Spleen (tissue), 11 donors: ENCODE data around the gene PRR4. TPM values are rescaled to one million over a fixed set of nuclear protein-coding genes. Genes with fewer than 3 reads are reported as not detected.

Experiments used
- DNase-seq: peaks from one replicate; pipeline ENCODE4 v3.0.0-alpha.2; 2020
- H3K27ac ChIP-seq, 8 donors: fragments of 200-600 bp; sonication (generic) in 7 of 8; 1 replicate in 4 of 8; 2 replicates in 4 of 8; pipeline versions ENCODE4 v1.5.0 to v1.8.0; 2016 to 2021; ENCODE audit warnings: inconsistent platforms in 4 of 8, mild to moderate bottlenecking in 4 of 8, moderate library complexity in 1 of 8
- H3K27me3 ChIP-seq, 7 donors: fragments of 200-600 bp; sonication (generic) in 6 of 7; replicated peaks in 1 of 7; 1 replicate in 4 of 7; 2 replicates in 3 of 7; pipeline versions ENCODE4 v1.5.0 to v1.8.0; 2016 to 2021; ENCODE audit warnings: inconsistent platforms in 3 of 7, mild to moderate bottlenecking in 1 of 7
- H3K36me3 ChIP-seq, 6 donors: fragments of 200-600 bp; sonication (generic) in 5 of 6; 1 replicate in 4 of 6; 2 replicates in 2 of 6; pipeline versions ENCODE4 v1.5.0 to v1.8.0; 2016 to 2021; ENCODE audit warnings: inconsistent platforms in 2 of 6
- H3K4me1 ChIP-seq, 6 donors: fragments of 200-600 bp; sonication (generic) in 5 of 6; 1 replicate in 3 of 6; 2 replicates in 3 of 6; pipeline versions ENCODE4 v1.5.0 to v1.8.0; 2016 to 2021; ENCODE audit warnings: inconsistent platforms in 3 of 6
- H3K4me3 ChIP-seq, 8 donors: fragments of 200-600 bp; sonication (generic) in 7 of 8; 1 replicate in 4 of 8; 2 replicates in 4 of 8; pipeline versions ENCODE4 v1.5.0 to v1.8.0; 2016 to 2021; ENCODE audit warnings: inconsistent platforms in 4 of 8, mild to moderate bottlenecking in 4 of 8, moderate library complexity in 2 of 8
- H3K9me3 ChIP-seq, 8 donors: fragments of 200-600 bp; sonication (generic) in 7 of 8; 1 replicate in 4 of 8; 2 replicates in 4 of 8; pipeline versions ENCODE4 v1.5.0 to v1.8.0; 2016 to 2021; ENCODE audit warnings: inconsistent platforms in 4 of 8
- CTCF ChIP-seq, 11 experiments: fragments of 200-600 bp in 7 of 11; fragments of 450-650 bp in 4 of 11; sonication (generic) in 4 of 11; IDR thresholded peaks in 8 of 11; conservative IDR thresholded peaks in 3 of 11; 1 replicate in 7 of 11; 2 replicates in 4 of 11; pipeline versions ENCODE4 v1.4.0 to v1.8.0; 2016 to 2021; ENCODE audit warnings: antibody characterized with exemption in 11 of 11, inconsistent platforms in 4 of 11, mild to moderate bottlenecking in 1 of 11
- POLR2A ChIP-seq, 3 donors: fragments of 450-650 bp; IDR thresholded peaks; one replicate each; pipeline ENCODE4 v1.5.1; 2017; ENCODE audit warnings: antibody characterized with exemption in 3 of 3, mild to moderate bottlenecking in 1 of 3
- POLR2AphosphoS5 ChIP-seq, 3 donors: sonication (generic); formaldehyde crosslinking; IDR thresholded peaks; one replicate each; pipeline ENCODE4 v1.5.1; 2017; ENCODE audit warnings: antibody characterized with exemption in 3 of 3
- WGBS, 5 donors: extraction: QIAGEN DNeasy Blood & Tissue Kit in 3 of 5; methylation state at CpG; one replicate each; pipeline versions ENCODE4 v1.1.5 to v1.1.7; 2013 to 2018; 5-methylcytosine and 5-hydroxymethylcytosine counted together
- intact Hi-C: fragments of 100-400 bp; cut with DNase I; formaldehyde crosslinking; loops from one replicate; pipeline ENCODE4 v1.15.0; 2023; ENCODE audit warnings: low total_unique reads
- polyA plus RNA-seq, 3 donors: library from polyadenylated mRNA; stranded (reverse); fragments of 200-250 nt; gene quantifications; one replicate each; pipeline ENCODE4 v1.2.1, GENCODE V29; 2013
- total RNA-seq, 7 donors: library from RNA; depleted of rRNA in 3 of 7; stranded (reverse); fragments of >200 nt in 3 of 7; fragmentation: NEBNext Ultra II Directional in 4 of 7; extraction: Animal tissue kit (Norgen Biotek cat#: 25700) in 4 of 7; gene quantifications; one replicate each; pipeline versions ENCODE4 v1.1.0 to v1.2.1, GENCODE V29; 2016 to 2021
- donor health status: healthy with polysubstance abuse.
- donor health status: DM: no; HTN: no; CAD: no; lungs with moderate emphysema.
- donor health status: DM: no; HTN: no; CAD: no.
- donor health status: Bipolar disorder and iron deficiency.
- donor health status: healthy.
- donor health status: DM: no; HTN: no; CAD: no.
- donor health status: DM: yes; HTN: yes; CAD: no.

PRR4 gene
- total and polyA plus RNA-seq, 10 donors, result 1.2 to 12.0 (median 3.8) TPM

GRCh38 chr12:10851243-10851858, 2.1 kb upstream of the PRR4 start:
- intact Hi-C loops, result no loop called here
- Histone ChIP-seq H3K36me3 (peaks cover 0 to 55% (median 7%) of the 10 kb centered on the region in 6 donors), H3K27me3 (no peaks in the 10 kb centered on the region), H3K4me3 (no peak overlapping the region), H3K27ac (no peak overlapping the region), H3K9me3 (peaks cover 3 to 13% (median 11%) of the 10 kb centered on the region in 8 donors), H3K4me1 (no peaks in the 10 kb centered on the region)
- no peak for DNase-seq
- TF ChIP-seq POLR2AphosphoS5 (IDR thresholded peaks at IDR 0.05) (no peak), CTCF (IDR thresholded peaks at IDR 0.05 in 8 of 11, conservative IDR thresholded peaks at IDR 0.05 in 3 of 11) (no peak), POLR2A (IDR thresholded peaks at IDR 0.05) (no peak)
- 86 to 92% (median 86%) methylated on average over 4 of the region's 4 CpGs for WGBS, 5 donors

- Histone ChIP-seq H3K4me1 (no peaks in the 10 kb centered on the region), H3K27me3 (no peaks in the 10 kb centered on the region), H3K36me3 (peaks cover 0 to 48% (median 4%) of the 10 kb centered on the region in 6 donors), H3K4me3 (no peak overlapping the region), H3K27ac (no peak overlapping the region), H3K9me3 (no peaks in the 10 kb centered on the region)
- TF ChIP-seq POLR2AphosphoS5 (IDR thresholded peaks at IDR 0.05) (no peak), CTCF (IDR thresholded peaks at IDR 0.05 in 8 of 11, conservative IDR thresholded peaks at IDR 0.05 in 3 of 11) (no peak), POLR2A (IDR thresholded peaks at IDR 0.05) (no peak)
- 41 to 70% (median 44%) methylated on average over 2 of the region's 2 CpGs for WGBS, 5 donors
- intact Hi-C loops, result no loop called here
- DNase-seq, result no peak
Observed at GRCh38 chr12:10847744-10848143, 1.5 kb downstream of the PRR4 start.

GRCh38 chr12:10842862-10843261, 6.4 kb downstream of the PRR4 start:
- 68 to 98% (median 97%) methylated on average over 2 of the region's 2 CpGs for WGBS, 5 donors
- peaks cover 0 to 28% (median 3%) of the 10 kb centered on the region in 6 donors for H3K36me3 ChIP-seq
- DNase-seq, result no peak
- no peaks in the 10 kb centered on the region for H3K9me3 ChIP-seq
- no peak overlapping the region for H3K4me3 ChIP-seq
- TF ChIP-seq POLR2A (IDR thresholded peaks at IDR 0.05) (no peak), POLR2AphosphoS5 (IDR thresholded peaks at IDR 0.05) (no peak), CTCF (IDR thresholded peaks at IDR 0.05 in 8 of 11, conservative IDR thresholded peaks at IDR 0.05 in 3 of 11) (no peak)
- H3K4me1 ChIP-seq, result no peaks in the 10 kb centered on the region
- intact Hi-C loops, result no loop called here
- no peak overlapping the region for H3K27ac ChIP-seq
- H3K27me3 ChIP-seq, result no peaks in the 10 kb centered on the region

GRCh38 chr12:10838461-10838860, 10.8 kb downstream of the PRR4 start:
- DNase-seq, result no peak
- no peaks in the 10 kb centered on the region for H3K27me3 ChIP-seq
- H3K4me1 ChIP-seq, result no peaks in the 10 kb centered on the region
- H3K4me3 ChIP-seq, result no peak overlapping the region
- H3K9me3 ChIP-seq, result peaks cover 0 to 9% (median 3%) of the 10 kb centered on the region in 8 donors
- intact Hi-C loops, result no loop called here
- TF ChIP-seq POLR2A (IDR thresholded peaks at IDR 0.05) (no peak), CTCF (IDR thresholded peaks at IDR 0.05 in 8 of 11, conservative IDR thresholded peaks at IDR 0.05 in 3 of 11) (no peak), POLR2AphosphoS5 (IDR thresholded peaks at IDR 0.05) (no peak)
- H3K36me3 ChIP-seq, result peaks cover 0 to 9% (median 0%) of the 10 kb centered on the region in 6 donors
- WGBS, 5 donors, result 85 to 95% (median 88%) methylated on average over 3 of the region's 3 CpGs
- H3K27ac ChIP-seq, result no peak overlapping the region
